ENCODE results near the gene HTR3C.
"Not testable (repeated sequence)": the region's sequence is repeated elsewhere in the genome, so short reads cannot be mapped to it uniquely, and the experiment has no call there.

Gene HTR3C

GRCh38 chr3:184037816-184038215 lies 15.0 kb upstream of the HTR3C start:
- Histone ChIP-seq H3K27me3 (ENCODE audit: control insufficient read depth, insufficient read depth, low read length) (no peaks in the 10 kb centered on the region), H3K36me3 (ENCODE audit: control insufficient read depth, insufficient read depth, low read length) (no peaks in the 10 kb centered on the region), H3K4me3 (ENCODE audit: low read length) (no peak overlapping the region), H3K9me3 (ENCODE audit: control insufficient read depth, insufficient read depth, low read length) (no peaks in the 10 kb centered on the region), H3K27ac (ENCODE audit: low read length) (no peak overlapping the region), H3K4me1 (ENCODE audit: control insufficient read depth, insufficient read depth, low read length) (no peaks in the 10 kb centered on the region)
- WGBS (ENCODE audit: insufficient coverage, insufficient read length): no CpG with 5 or more reads among the region's 7 CpGs
- no peak for DNase-seq (ENCODE audit: low read depth, low spot score)

GRCh38 chr3:184038307-184038706 lies 14.5 kb upstream of the HTR3C start:
- not testable (repeated sequence) for DNase-seq (ENCODE audit: low read depth, low spot score); H3K4me1 ChIP-seq (ENCODE audit: control insufficient read depth, insufficient read depth, low read length); H3K4me3 ChIP-seq (ENCODE audit: low read length); H3K27me3 ChIP-seq (ENCODE audit: control insufficient read depth, insufficient read depth, low read length); H3K9me3 ChIP-seq (ENCODE audit: control insufficient read depth, insufficient read depth, low read length); H3K27ac ChIP-seq (ENCODE audit: low read length); H3K36me3 ChIP-seq (ENCODE audit: control insufficient read depth, insufficient read depth, low read length)
- WGBS (ENCODE audit: insufficient coverage, insufficient read length): no CpG with 5 or more reads among the region's 9 CpGs

GRCh38 chr3:184039414-184039813 lies 13.4 kb upstream of the HTR3C start:
- no peak overlapping the region for H3K4me3 ChIP-seq (ENCODE audit: low read length)
- no CpG with 5 or more reads among the region's 5 CpGs for WGBS (ENCODE audit: insufficient coverage, insufficient read length)
- no peaks in the 10 kb centered on the region for H3K4me1 ChIP-seq (ENCODE audit: control insufficient read depth, insufficient read depth, low read length)
- no peaks in the 10 kb centered on the region for H3K9me3 ChIP-seq (ENCODE audit: control insufficient read depth, insufficient read depth, low read length)
- H3K36me3 ChIP-seq (ENCODE audit: control insufficient read depth, insufficient read depth, low read length): no peaks in the 10 kb centered on the region
- H3K27ac ChIP-seq (ENCODE audit: low read length): no peak overlapping the region
- H3K27me3 ChIP-seq (ENCODE audit: control insufficient read depth, insufficient read depth, low read length): no peaks in the 10 kb centered on the region; the same call in 1 of the 2 replicates
- no peak for DNase-seq (ENCODE audit: low read depth, low spot score)

GRCh38 chr3:184040010-184040409 lies 12.8 kb upstream of the HTR3C start:
- DNase-seq (ENCODE audit: low read depth, low spot score): peak; percentile 18
- WGBS (ENCODE audit: insufficient coverage, insufficient read length): no CpG with 5 or more reads among the region's 3 CpGs

GRCh38 chr3:184042617-184043016 lies 10.2 kb upstream of the HTR3C start:
- H3K4me1 ChIP-seq (ENCODE audit: control insufficient read depth, insufficient read depth, low read length): no peaks in the 10 kb centered on the region
- H3K4me3 ChIP-seq (ENCODE audit: low read length): no peak overlapping the region
- no peaks in the 10 kb centered on the region; the same call in 1 of the 2 replicates for H3K27me3 ChIP-seq (ENCODE audit: control insufficient read depth, insufficient read depth, low read length)
- H3K36me3 ChIP-seq (ENCODE audit: control insufficient read depth, insufficient read depth, low read length): no peaks in the 10 kb centered on the region
- no peaks in the 10 kb centered on the region for H3K9me3 ChIP-seq (ENCODE audit: control insufficient read depth, insufficient read depth, low read length)
- no peak for DNase-seq (ENCODE audit: low read depth, low spot score)
- no CpG with 5 or more reads among the region's 1 CpG for WGBS (ENCODE audit: insufficient coverage, insufficient read length)
- H3K27ac ChIP-seq (ENCODE audit: low read length): no peak overlapping the region

More at GRCh38 chr3:184040010-184040409, 12.8 kb upstream of the HTR3C start:
- Histone ChIP-seq H3K27ac (ENCODE audit: low read length) (no peak overlapping the region), H3K27me3 (ENCODE audit: control insufficient read depth, insufficient read depth, low read length) (no peaks in the 10 kb centered on the region; the same call in 1 of the 2 replicates), H3K36me3 (ENCODE audit: control insufficient read depth, insufficient read depth, low read length) (no peaks in the 10 kb centered on the region), H3K4me1 (ENCODE audit: control insufficient read depth, insufficient read depth, low read length) (no peaks in the 10 kb centered on the region), H3K9me3 (ENCODE audit: control insufficient read depth, insufficient read depth, low read length) (no peaks in the 10 kb centered on the region), H3K4me3 (ENCODE audit: low read length) (no peak overlapping the region)

GRCh38 chr3:184045995-184046394 lies 6.9 kb upstream of the HTR3C start:
- Histone ChIP-seq H3K4me3 (ENCODE audit: low read length) (no peak overlapping the region), H3K27me3 (ENCODE audit: control insufficient read depth, insufficient read depth, low read length) (no peaks in the 10 kb centered on the region; the same call in 1 of the 2 replicates), H3K36me3 (ENCODE audit: control insufficient read depth, insufficient read depth, low read length) (no peaks in the 10 kb centered on the region), H3K9me3 (ENCODE audit: control insufficient read depth, insufficient read depth, low read length) (no peaks in the 10 kb centered on the region), H3K4me1 (ENCODE audit: control insufficient read depth, insufficient read depth, low read length) (no peaks in the 10 kb centered on the region; the same call in 1 of the 2 replicates), H3K27ac (ENCODE audit: low read length) (no peak overlapping the region)
- no CpG with 5 or more reads among the region's 5 CpGs for WGBS (ENCODE audit: insufficient coverage, insufficient read length)
- no peak for DNase-seq (ENCODE audit: low read depth, low spot score)

- Histone ChIP-seq H3K27ac (ENCODE audit: low read length) (no peak overlapping the region), H3K36me3 (ENCODE audit: control insufficient read depth, insufficient read depth, low read length) (no peaks in the 10 kb centered on the region), H3K9me3 (ENCODE audit: control insufficient read depth, insufficient read depth, low read length) (no peaks in the 10 kb centered on the region), H3K27me3 (ENCODE audit: control insufficient read depth, insufficient read depth, low read length) (no peaks in the 10 kb centered on the region), H3K4me3 (ENCODE audit: low read length) (no peak overlapping the region), H3K4me1 (ENCODE audit: control insufficient read depth, insufficient read depth, low read length) (no peaks in the 10 kb centered on the region; the same call in 1 of the 2 replicates)
- no CpG with 5 or more reads among the region's 7 CpGs for WGBS (ENCODE audit: insufficient coverage, insufficient read length)
- DNase-seq (ENCODE audit: low read depth, low spot score): no peak
Observed at GRCh38 chr3:184050217-184050847, 2.5 kb upstream of the HTR3C start.

- Histone ChIP-seq H3K36me3 (ENCODE audit: control insufficient read depth, insufficient read depth, low read length) (no peaks in the 10 kb centered on the region), H3K27me3 (ENCODE audit: control insufficient read depth, insufficient read depth, low read length) (no peaks in the 10 kb centered on the region), H3K4me1 (ENCODE audit: control insufficient read depth, insufficient read depth, low read length) (no peaks in the 10 kb centered on the region), H3K9me3 (ENCODE audit: control insufficient read depth, insufficient read depth, low read length) (no peaks in the 10 kb centered on the region), H3K27ac (ENCODE audit: low read length) (no peak overlapping the region), H3K4me3 (ENCODE audit: low read length) (no peak overlapping the region)
- no peak for DNase-seq (ENCODE audit: low read depth, low spot score)
- WGBS (ENCODE audit: insufficient coverage, insufficient read length): no CpG with 5 or more reads among the region's 9 CpGs
Observed at GRCh38 chr3:184058029-184058428, 5.2 kb downstream of the HTR3C start.

GRCh38 chr3:184059424-184059823 lies 6.6 kb downstream of the HTR3C start:
- H3K4me3 ChIP-seq (ENCODE audit: low read length): no peak overlapping the region
- H3K36me3 ChIP-seq (ENCODE audit: control insufficient read depth, insufficient read depth, low read length): no peaks in the 10 kb centered on the region
- H3K9me3 ChIP-seq (ENCODE audit: control insufficient read depth, insufficient read depth, low read length): no peaks in the 10 kb centered on the region
- H3K27ac ChIP-seq (ENCODE audit: low read length): no peak overlapping the region
- H3K27me3 ChIP-seq (ENCODE audit: control insufficient read depth, insufficient read depth, low read length): no peaks in the 10 kb centered on the region
- no CpG with 5 or more reads among the region's 7 CpGs for WGBS (ENCODE audit: insufficient coverage, insufficient read length)
- no peaks in the 10 kb centered on the region for H3K4me1 ChIP-seq (ENCODE audit: control insufficient read depth, insufficient read depth, low read length)
- DNase-seq (ENCODE audit: low read depth, low spot score): no peak

- Histone ChIP-seq H3K4me3 (ENCODE audit: low read length) (no peak overlapping the region), H3K36me3 (ENCODE audit: control insufficient read depth, insufficient read depth, low read length) (no peaks in the 10 kb centered on the region), H3K27me3 (ENCODE audit: control insufficient read depth, insufficient read depth, low read length) (no peaks in the 10 kb centered on the region), H3K27ac (ENCODE audit: low read length) (no peak overlapping the region), H3K9me3 (ENCODE audit: control insufficient read depth, insufficient read depth, low read length) (no peaks in the 10 kb centered on the region), H3K4me1 (ENCODE audit: control insufficient read depth, insufficient read depth, low read length) (no peaks in the 10 kb centered on the region)
- DNase-seq (ENCODE audit: low read depth, low spot score): no peak
Observed at GRCh38 chr3:184062637-184063036, 9.8 kb downstream of the HTR3C start.

GRCh38 chr3:184066211-184066610 lies 13.4 kb downstream of the HTR3C start:
- H3K27me3 ChIP-seq (ENCODE audit: control insufficient read depth, insufficient read depth, low read length): no peaks in the 10 kb centered on the region
- DNase-seq (ENCODE audit: low read depth, low spot score): no peak
- no peaks in the 10 kb centered on the region for H3K36me3 ChIP-seq (ENCODE audit: control insufficient read depth, insufficient read depth, low read length)
- no peaks in the 10 kb centered on the region for H3K4me1 ChIP-seq (ENCODE audit: control insufficient read depth, insufficient read depth, low read length)
- H3K27ac ChIP-seq (ENCODE audit: low read length): no peak overlapping the region
- no peak overlapping the region for H3K4me3 ChIP-seq (ENCODE audit: low read length)
- WGBS (ENCODE audit: insufficient coverage, insufficient read length): no CpG with 5 or more reads among the region's 2 CpGs
- H3K9me3 ChIP-seq (ENCODE audit: control insufficient read depth, insufficient read depth, low read length): no peaks in the 10 kb centered on the region
